NCI-H128 (cell line): ENCODE data around the gene ARID4B.
"Not testable (repeated sequence)": the region's sequence is repeated elsewhere in the genome, so short reads cannot be mapped to it uniquely, and the experiment has no call there.

Source experiments
- DNase-seq: peaks from one replicate; lab custom pipeline; 2025; ENCODE audit not compliant: unreplicated experiment; lab: John Stamatoyannopoulos, UW

Gene ARID4B

DNA sequence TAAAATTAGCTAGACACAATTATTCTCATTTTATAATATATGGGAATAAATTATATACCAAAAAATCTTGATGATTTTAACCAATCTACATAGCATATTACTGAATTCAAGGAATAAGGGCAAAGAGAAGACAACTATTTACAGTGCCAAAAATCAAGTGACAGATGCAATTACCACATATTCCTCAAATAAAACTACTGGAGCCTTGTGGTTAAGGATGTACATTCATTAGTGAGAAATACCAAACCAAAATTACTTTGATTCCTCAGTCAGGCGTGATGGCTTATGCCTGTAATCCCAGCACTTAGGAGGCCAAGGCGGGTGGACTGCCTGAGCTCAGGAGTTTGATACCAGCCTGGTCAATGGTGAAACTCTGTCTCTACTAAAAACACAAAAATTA is 98.1 kb downstream of the ARID4B start:
- no peak for DNase-seq

DNA sequence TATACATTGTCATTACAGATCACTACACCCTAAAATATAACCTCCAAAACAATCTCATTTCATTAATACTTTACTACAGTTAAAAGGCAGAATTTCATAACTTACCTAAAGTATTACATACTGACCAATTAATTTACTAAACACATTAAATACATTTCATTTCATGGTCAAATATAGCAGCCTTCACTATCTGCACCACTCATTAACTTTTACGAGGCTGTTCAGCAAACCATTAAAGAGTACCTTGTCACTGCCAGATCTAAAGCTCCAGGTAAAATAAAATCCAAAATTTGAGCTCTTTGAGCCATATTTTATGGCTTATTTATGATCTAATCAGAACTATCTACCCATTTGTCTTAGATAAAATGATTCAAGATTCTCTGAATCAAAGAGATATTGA is 100.6 kb downstream of the ARID4B start:
- DNase-seq: no peak

DNA sequence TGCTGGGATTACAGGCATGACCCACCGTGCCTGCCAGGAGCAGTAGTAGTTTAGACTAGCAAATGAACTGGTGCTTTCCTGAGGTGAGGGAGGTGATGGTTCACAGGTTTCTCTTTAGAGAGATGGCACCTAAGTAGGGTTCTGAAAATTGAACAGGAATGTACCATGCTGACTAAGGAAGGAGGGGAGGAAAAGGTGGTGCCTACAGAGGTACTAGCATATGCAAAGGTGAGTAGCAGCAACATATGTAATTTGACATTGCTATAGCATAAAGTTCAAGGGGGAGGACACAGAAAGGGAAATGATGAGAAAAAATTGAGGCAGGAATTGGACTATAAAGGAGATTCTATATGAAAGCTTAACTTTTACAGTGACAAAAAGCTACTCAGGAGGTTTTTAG is 101.0 kb downstream of the ARID4B start:
- no peak for DNase-seq

DNA sequence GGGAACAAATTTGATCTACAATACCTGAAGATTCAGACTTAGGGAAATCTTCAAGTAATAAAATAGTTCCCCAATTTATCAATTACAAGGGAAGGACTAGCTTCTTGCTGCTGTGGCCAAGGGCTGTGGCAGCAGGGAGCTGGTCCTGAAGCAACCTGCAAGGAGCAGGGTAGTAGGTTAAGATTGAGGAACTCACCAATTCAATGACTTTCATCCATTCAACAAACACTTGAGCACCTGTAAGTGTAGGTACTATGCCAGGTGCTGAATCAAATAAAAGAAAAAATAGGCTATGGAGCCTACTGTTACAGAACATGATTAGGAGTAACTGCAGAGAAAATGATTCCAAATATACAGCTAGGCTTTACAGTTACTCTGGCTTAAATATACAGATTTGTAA is 102.7 kb downstream of the ARID4B start:
- no peak for DNase-seq

DNA sequence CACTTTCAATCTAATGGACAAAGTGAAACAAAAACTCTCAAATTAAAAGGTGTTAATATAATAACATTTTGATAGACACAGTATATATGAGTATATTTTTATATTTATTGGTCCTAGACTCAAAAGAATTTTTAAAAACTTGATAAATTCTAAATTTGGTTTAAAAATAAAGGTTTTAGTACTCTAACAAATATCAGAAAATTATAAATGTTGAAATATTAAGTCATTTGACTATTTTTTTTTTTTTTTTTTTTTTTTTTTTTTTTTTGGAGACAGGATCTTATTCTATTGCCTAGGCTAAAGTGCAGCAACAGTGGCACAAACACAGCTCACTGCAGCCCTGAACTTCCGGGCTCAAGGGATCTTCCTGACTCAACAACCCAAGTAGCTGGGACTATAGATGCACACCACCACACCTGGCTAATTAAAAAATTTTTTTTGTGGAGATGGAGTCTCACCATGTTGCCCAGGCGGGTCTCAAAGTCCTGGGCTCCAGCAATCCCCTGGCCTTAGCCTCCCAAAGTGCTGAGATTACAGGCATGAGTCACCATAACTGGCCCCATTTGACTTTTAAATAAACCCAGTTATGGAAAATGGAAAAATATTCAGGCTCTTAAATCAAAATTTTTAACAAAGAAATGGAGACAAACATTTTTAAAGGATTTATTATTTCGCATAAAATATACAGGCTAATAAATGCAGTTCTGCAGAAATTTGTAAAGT is 106.2 kb downstream of the ARID4B start:
- no peak for DNase-seq

DNA sequence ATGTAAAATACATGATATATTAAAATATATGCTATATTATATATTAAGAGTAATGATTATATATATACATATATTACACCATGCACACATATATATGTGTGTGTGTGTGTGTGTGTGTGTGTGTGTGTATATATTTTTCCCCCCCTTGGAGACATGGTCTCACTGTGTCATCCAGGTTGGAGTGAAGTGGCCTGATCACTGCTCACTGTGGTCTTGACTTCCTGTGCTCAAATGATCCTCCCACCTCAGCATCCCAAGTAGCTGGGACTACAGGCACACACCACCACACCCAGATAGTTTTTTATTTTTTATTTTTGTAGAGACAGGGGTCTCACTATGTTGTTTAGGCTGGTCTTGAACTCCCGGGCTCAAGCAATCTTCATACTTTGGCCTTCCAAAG is 112.5 kb downstream of the ARID4B start:
- DNase-seq: no peak

DNA sequence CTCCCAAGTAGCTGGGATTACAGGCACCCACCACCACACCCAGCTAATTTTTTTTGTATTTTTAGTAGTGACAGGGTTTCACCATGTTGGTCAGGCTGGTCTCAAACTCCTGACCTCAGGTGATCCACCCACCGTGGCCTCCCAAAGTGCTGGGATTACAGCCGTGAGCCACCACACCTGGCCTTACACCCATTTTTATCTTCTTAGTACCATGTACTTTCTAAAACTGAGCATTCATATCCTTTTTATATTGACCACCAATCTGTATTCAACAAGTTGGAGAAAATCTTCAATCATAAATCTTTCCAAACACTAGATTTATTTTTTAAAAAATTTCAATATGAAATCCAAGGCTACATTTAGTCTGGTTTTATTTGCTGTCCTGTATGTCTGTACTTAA is 113.0 kb downstream of the ARID4B start:
- not testable (repeated sequence) for DNase-seq

DNA sequence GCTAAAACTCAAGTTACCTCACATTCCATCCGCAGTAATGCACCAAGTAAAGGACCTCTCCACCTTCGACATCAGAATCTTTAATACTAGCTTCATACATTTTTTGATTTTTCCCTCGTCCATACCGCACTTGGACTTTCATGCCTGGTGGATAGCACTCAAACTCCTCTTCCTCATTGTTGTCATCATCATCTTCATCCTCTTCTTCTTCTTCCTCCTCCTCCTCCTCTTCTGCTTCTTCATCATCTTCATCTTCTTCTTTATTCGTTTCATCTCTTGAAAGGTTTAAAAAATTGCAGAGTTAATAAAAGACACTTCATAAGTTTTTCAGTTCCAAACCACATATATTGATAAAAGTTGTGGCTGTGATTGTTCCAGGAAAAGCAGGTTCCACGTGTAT is 114.2 kb downstream of the ARID4B start:
- no peak for DNase-seq

DNA sequence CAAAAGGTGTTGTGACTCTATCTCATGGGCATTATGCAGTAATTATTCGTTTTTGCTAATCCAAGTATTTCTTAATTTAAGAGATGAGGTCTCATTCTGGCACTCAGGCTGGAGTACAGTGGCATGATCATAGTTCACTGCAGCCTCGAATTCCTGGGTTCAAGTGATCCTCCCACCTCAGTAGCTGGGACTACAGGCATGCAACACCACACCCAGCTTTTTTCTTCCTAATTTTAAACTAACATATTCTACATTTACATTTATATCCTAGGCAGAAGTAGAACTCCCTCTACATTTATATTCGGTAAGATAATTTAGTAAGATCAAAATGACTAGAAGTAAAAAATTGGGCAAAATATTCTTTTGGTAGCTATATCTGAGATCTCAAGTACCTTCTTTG is 116.5 kb downstream of the ARID4B start:
- no peak for DNase-seq

DNA sequence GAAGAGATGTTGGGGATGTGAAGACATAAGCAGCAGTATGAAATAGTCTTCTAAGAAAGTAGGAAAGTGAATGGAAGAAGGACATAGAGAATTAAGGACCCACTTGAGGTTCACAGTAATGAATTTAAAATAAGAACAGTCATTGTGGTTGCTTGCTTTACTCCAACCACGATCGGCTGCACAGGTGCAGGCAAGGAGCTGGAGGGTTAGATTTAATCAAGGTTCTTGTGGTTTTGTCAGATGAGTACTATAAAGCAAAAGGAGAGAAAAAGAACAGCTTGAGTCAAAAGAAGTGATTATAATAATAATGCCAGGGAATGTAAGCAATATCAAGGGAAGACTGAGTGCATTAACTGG is 120.8 kb downstream of the ARID4B start:
- no peak for DNase-seq

DNA sequence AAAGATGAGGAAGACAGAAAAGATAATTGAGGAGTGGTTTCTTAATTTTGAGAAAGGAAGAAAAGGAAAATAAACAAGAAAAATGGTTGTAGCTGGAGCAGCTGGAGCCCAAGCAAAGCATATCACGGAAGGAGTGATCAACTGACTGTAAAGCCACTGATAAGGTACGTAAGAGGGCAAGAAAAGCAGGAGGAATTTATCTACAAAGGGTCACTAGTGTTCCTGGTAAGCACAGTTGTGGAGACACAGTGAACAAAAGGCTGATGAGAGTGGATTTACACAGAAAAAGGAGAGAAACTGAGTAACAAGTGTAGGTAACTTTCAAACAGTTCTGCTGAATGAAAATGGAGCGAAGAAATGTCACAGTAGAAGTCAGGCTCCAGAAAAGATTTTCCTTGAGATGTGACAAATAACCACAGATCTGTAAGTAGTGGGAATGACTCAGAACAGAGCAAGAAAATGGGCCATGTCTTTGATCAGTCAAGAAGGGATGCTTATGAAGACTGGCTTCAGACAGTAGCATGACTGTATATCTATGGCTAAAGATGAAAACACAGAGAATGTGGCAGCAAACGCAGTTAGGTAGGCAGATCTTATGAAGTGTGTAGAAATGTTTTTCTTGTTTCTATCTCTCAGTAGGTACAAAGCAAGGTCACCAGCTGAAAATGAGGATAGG is 121.3 kb downstream of the ARID4B start:
- no peak for DNase-seq

DNA sequence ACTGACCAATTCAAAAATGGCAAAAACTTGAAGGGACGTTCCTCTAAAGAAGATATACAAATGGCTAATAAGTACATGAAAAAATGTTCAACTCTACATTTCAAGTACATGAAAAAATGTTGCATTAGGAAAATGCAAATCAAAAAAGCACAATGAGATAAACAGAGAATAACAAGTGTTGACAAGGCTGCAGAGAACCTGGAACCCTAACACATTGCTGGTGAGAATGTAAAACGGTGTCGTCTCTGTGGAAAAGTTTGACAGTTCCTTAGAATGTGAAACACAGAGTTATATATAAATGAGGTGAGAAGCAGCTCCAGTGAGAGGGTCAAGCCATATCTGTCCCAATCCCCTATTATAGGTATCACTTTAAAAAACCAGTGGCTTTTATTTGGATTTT is 122.3 kb downstream of the ARID4B start:
- DNase-seq: no peak

DNA sequence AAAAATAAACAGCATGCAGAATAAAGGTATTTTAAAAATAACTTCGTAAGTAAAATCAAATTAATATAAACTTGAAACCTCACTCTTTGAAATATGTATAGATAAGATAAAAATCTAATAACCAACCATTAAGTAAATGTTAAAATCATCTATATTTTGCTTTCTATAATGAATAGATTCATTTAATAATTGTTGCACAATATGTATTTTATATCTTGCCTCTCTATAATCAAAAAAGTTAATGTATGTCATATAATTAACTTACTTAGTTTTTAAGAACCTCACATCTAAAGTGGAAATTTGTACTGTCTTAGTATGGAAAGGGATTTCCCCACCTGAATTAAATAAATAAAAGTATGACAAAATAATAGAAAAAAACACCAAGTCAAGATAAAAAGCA is 124.6 kb downstream of the ARID4B start:
- DNase-seq: no peak

DNA sequence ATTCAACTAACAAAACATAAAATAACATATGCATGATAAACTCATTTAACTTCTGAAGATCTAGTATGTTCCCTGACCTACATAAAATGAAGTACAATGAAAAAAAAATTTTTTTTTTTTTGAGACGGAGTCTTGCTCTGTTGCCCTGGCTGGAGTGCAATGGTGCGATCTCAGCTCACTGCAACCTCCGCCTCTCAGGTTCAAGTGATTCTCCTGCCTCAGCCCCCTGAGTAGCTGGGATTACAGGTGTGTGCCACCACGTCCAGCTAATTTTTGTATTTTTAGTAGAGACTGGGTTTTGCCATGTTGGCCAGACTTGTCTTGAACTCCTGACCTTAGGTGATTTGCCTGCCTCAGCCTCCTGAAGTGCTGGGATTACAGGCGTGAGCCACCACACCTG is 125.5 kb downstream of the ARID4B start:
- not testable (repeated sequence) for DNase-seq

DNA sequence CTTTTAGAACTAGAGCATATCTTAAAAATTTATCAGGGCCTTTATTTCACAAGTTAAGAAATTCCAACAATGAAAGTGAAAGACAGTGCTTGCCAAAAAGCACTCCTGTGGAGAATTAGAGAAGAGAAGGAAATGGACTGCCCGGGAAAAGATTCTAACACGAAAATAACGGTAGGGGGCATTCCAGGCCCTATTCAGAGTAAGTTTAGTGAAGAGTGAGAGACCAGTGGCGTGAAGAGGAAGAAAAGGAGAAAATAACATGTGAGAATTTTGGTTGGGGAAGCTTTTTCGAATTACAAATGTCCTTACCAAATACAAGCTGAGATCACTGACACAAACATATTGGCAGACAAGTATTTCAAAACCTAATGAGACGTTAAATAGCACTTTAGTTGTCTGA is 128.5 kb downstream of the ARID4B start:
- DNase-seq: no peak

DNA sequence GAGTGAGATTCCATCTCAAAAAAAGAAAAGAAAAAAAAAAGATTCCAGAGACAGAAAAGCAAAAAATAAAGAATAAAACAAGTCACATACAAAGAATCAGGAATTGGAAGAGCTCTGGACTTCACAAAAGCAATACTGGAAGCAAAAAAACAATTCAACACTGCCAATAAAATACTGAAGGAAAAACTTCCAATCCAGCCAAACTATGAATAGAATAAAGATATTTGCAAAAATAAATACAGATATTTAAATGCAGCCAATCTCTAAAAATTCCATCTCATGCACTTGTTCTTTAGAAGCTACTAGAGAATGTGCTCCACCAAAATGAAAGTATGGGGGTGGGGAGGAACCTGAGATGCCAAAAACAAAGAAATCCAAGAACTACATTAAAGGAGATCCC is 137.5 kb downstream of the ARID4B start:
- no peak for DNase-seq

DNA sequence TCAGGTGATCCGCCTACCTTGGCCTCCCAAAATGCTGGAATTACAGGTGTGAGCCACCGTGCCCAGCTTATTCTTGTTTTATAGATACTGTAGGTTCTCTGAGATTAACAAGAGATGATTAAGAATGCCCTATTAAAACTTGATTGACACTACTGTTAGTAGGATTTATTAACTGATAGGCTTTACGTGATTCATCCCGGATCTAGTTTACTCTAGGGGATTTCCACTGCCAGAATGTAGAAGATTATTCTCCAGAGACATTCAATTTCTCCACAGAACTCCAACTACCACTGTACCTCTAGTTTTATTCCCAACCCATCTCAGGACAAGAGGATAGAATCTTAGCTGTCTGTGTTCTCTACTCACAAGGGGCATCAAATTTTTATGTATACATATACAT is 140.7 kb downstream of the ARID4B start:
- no peak for DNase-seq

DNA sequence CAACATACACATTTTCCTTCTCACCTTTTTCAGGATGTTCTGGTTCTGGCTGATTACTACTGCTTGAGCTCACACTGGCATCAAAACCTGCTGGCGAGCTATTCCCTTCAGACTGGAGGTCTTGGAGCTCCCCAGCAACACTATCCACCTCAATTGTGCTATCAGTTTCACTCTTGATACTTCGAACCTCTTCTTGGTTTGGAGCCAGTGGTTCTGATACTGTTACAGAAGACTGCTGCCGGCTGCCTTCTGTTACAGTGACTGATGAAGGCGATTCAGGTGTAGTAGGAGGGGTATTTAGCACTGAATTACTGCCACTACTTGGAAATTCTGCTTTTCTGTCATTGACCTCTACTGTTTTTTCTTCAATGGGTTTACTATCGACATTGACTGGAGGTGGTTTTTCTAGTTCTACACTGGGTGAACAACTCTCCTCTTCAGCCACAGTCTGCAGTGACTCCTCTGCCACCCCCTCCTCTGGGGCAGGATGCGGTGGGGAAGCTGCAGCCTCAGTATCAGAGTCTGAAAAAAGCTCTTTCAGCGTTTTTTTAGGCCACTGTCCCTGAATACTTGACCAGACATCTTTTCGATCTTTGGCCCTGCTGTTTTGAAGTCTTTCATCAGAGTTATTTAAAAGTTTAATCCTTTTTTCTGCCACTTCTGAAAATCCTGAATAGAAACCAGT is 146.3 kb downstream of the ARID4B start:
- DNase-seq: no peak

DNA sequence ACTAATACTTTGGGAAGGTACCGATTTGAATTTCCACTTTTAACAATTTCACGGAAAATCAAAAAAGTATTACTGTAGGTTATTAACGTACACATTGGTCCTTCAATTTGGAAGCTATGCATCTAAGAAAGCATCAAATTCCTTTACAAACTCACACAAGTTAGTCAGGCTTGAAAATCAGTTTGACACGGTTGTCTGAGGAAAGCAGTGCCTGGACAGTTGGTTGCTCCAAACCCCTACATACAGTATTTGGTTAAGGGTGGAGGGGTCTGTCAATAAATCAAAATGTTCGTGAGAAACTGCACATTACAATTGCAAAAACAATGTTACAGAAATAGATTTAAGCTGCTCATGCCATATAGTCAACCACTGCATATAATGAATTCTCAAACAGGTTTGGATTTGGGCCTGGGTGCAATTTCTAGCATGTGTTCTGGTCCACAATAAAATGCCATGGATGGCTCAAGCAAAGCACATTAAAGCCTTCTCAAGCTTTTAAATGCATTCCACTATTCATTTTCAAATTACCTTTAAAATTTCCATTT is 147.0 kb downstream of the ARID4B start:
- no peak for DNase-seq

DNA sequence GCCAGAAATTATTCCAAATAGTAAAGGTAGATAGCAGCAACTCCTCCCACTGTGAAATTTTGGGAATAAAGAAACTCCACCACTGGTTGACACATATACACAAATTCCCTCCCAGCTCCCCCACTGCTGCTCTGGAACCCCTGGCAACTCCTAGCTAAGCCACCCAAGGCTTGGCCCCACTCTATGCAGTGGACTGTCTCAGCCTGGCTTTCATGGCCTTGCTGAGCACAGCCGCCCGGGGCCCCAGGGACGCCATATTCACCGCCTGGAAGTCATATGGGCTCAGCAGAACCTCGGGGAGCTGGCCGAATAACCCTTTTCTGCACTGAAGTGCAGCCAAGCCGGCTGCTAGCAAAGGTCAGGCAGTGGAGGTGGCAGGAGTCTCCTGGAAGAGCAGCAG is 151.5 kb downstream of the ARID4B start:
- DNase-seq: no peak

DNA sequence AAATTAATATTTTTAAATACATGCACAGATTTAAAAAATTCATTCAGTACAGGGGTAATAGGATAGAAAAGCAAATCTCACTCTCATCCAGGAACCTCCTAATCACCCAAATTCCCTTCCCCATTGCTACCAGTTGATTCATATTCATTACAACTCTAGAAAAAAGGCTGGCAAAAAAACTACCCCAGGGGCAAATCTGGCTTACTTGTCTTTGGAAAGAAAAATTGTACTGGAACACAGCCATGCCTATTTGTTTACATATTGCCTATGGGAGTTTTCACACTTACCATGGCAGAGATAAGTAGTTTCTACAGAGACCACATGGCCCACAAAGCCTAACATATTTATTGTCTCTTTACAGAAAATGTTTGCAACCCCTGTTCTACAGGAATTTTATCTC is 158.0 kb downstream of the ARID4B start:
- DNase-seq: no peak

DNA sequence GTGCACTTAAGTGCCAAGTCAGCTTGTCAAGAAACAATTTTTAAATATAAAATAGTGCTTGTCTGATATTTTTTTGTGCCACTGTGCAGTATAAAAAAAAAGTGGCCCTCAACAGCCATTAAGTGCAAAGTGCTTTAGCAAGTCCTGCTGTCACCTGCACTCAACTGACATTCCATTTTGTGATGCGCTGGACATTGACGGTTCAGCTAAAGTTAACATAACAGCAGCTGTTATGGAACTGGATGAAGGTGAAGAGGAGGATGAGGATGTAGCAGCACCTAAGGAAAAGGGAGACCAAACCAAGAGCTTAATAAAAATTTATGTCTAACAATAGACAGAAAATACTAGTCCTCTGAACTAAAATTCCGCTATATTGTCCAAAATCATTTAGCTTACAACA is 159.6 kb downstream of the ARID4B start:
- no peak for DNase-seq
